GM21737 (cell line): ENCODE data around the gene AMZ2.
A peak's percentile ranks its signal among the peaks of the same experiment; 100 is the strongest.
"Not testable (repeated sequence)": the region's sequence is repeated elsewhere in the genome, so short reads cannot be mapped to it uniquely, and the experiment has no call there.

ENCODE experiments used
- ATAC-seq: cut with Tn5 transposase; IDR thresholded peaks from one replicate; pipeline ENCODE4 v1.9.1; 2021; ENCODE audit warnings: mild to moderate bottlenecking, moderate library complexity; ENCODE audit not compliant: unreplicated experiment

Gene AMZ2

DNA sequence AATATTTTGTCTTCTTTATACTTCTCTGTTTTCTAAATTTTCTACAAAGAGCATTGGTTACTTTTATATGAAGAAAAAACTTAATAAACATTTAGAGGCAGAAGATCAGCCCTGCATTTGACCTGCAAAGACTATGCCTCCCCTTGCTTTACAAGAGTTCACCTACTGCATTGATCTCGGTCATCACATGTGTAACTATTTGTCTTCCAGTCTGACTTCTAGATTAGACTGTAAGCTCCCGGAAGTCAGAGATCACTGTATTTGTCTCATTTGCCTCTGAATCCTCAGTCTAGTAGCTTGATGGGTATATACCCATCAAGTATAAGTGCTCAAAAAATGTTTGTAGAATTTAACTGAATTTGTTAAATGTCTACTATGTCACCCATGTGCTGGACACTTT, 27.7 kb upstream of the AMZ2 start:
- not testable (repeated sequence) for ATAC-seq

DNA sequence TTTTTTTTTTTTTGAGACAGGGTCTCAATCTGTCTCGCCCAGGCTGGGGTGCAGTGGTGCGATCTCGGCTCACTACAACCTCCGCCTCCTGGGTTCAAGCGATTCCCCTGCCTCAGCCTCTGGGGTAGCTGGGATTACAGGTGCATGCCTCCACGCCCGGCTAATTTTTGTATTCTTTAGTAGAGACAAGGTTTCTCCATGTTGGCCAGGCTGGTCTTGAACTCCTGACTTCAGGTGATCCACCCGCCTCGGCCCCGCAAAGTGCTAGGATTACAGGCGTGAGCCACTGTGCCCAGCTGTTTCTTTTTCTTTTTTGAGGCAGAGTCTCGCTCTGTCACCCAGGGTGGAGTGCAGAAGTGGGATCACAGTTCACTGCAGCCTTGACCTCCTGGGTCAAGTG, 27.1 kb upstream of the AMZ2 start:
- ATAC-seq = not testable (repeated sequence)

DNA sequence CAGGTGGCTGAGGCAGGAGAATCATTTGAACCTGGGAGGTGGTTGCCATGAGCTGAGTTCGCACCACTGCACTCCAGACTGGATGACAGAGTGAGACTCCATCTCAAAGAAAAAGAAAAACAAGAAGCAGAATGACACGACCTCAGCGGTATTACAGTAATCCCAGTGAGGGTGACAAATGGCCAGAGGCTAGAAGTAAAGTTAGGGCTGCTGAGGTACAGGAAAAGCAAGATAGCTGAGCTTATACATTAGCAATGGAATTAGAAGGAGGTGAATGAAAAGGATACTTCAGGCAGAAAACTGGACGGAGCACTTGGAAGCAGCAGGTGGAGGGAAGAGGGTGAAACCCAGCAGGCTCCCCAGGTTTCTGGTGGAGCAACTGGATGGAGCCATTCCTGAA, 26.1 kb upstream of the AMZ2 start:
- ATAC-seq = no peak

DNA sequence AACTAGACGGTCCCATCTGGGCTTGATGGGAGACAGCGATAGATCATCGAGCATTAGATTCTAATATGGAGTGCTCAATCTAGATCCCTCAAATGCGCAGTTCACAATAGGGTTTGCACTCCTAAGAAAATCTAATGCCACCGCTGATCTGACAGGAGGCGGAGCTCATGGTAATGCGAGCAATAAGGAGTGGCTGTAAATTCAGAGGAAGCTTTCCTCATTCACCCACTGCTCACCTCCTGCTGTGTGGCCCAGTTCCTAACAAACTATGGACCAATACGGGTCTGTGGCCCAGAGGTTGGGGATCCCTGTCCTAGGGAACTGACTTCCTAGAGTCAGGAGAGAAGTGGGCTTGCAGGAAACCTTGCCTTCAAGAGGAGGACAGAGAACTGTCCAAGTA, 25.2 kb upstream of the AMZ2 start:
- no peak for ATAC-seq

DNA sequence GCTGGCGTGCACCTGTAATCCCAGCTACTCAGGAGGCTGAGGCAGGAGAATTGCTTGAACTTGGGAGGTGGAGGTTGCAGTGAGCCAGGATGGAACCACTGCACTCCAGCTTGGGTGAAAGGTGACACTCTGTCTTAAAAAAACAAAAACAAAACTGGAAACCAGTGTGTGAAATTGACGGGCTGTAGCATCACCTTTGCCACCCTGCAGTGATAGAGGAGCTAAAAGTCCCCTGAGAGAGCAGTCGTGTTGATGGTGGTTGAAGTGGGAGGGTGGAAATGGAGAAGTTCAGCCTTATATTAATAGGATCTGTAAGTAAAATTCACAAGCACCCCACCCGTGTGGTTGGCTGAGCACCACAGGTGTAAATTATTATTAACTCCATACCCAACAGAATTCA, 22.8 kb upstream of the AMZ2 start:
- ATAC-seq = peak; percentile 47

DNA sequence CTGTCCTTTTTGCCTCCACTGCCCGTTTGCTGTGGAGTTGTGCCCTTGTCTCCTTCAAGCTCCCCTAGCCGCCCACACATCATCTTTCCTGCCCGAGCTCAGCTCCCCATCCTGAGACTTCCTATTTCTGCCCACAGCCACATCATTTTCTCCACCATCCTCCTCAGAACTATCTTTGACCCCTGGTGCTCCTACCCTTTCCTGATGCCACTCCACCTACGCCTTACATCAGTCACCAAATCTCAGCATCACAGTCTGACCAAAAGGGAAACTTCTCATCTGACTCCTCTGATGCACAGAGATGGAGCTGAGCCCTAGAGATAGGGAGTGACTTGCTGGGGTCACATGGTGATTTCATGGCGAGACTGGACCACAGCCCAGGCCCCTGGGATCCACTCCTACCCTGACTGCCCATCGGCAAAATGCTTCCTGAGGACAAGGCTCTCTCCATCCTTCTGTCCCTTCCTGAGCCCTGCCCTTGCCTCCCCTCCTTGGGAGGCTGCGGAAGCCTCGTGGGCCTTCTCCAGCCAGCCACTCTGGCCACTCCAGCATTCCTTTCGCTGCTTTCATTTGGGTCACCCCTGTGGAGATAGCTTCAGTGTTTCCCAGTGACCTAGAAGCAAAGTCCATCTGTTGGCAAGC, 19.7 kb upstream of the AMZ2 start:
- ATAC-seq = not testable (repeated sequence)

DNA sequence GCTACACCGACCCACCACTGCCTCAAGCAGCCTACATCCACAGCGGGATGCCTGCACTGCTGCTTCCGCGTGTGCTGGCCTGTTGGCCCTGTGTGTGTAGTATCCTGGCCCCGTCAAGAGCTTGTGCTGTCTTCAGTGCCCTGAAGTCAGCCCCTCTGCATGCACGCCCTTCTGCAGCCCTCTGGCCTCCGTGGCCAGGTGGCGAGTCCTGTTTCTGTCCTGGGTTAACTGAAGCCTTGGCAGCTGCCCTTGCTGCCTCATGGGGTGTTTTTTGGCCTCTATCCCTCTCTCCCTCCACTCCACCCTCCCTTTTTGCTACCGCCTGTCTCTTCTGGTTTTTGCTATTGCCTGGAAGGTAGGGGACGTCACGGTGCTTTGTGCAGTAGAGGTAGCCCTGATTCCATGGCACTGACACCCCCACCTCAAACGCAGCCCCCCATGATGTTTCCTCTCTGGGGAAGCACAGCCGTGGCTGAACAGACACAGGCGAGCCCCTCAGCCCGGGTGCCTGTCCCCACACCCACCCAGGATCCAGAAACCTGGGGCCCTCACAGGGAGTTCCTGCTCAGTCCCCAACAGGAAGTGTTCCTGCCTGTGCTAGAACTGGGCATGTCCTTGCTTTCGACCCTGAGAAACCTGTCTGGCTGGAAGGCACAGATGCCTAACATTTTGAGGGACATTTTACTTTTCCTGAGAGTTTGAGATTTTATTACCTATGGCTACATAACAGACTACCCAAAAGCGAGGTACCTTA, 18.8 kb upstream of the AMZ2 start:
- no peak for ATAC-seq

DNA sequence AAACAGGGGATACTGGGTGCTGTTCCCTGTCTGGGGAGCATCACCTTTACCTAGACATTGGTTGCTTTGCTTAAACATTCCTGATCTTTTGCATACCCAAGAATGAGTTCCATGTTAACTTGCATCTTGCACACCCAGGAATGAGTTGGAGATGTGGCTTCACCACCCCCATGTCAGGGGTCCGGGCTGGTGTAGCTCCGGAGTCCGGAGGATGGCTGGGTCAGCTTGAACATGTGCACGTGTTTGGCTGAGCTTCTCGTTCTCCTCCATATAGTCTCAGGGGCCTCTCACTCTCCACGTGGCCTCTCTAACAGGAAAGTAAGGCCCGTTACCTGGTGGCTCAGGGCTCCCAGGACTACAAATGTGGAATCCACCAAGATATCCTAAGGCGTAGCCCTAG, 18.2 kb upstream of the AMZ2 start:
- no peak for ATAC-seq

DNA sequence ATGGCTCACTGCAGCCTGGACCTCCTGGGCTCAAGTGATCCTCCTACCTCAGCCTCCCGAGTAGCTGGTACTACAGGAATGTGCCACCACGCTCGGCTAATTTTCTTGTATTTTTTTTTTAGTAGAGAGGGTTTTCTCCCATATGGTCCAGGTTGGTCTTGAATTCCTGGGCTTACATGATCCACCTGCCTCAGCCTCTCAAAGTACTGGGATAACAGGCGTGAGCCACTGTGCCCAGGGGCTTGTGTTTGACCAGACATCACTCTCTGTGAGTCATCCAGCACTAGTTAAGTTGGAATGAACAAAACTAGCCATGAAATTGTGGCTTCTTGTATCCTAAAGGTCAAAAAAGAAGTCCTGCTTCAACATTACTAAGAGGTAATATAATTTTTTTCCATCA, 16.7 kb upstream of the AMZ2 start:
- ATAC-seq = not testable (repeated sequence)

DNA sequence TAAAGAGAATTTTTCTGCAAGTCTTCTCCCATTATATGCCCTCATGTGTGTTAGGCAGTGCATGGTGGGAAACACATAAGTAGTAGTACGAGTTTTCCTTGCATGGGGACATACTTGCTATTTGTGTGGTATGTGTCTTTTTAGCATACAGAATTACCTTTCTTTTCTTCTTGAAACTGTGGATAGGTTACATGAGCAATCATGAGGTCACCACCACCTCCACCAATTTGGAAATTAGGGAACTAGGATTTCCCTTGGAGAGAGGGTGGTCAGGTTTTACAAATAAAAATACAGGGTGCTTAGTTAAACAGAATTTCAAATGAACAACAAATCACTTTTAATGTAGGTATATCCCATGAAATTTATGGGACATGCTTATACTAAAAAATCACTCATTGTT, 16.3 kb upstream of the AMZ2 start:
- no peak for ATAC-seq

DNA sequence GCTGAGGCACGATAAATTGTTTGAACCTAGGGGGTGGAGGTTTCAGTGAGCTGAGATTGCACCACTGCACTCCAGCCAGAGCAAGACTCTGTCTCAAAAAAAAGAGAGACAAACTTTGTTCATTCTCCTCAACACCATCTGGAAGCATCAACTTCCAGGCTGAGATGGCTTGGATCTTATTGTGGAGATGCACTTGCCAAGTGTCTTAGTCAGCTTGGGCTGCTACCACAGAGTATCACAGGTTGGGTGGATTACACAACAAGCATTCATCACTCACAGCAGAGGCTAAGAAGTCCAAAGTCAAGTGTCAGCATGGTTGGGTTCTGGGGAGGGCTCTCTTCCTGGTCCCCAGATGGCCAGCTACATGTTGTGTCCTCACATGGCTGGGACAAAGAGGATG, 15.1 kb upstream of the AMZ2 start:
- not testable (repeated sequence) for ATAC-seq

DNA sequence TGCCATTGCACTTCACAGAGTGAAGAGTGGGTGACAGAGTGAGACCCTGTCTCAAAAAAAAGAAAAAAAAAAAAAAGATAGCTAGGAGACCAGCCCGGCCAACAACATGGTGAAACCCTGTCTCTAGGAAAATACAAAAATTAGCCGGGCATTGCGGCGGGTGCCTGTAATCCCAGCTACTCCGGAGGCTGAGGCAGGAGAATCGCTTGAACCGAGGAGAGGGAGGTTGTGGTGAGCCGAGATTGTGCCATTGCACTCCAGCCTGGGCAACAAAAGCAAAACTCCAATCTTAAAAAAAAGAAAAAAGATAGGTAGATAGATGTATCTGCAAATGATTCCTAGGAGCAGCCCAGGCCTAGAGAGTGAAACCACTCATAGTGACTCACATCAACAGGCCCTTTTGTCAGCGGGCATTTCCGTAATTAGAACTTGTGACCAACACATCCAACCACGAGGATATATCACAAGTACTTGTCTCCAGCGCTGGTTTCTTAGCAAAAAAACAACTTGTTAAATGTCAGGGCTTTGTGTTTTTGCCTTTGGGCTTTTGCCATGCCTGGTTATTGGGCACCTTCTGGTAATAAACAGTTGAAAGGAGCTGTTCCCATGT, 13.0 kb upstream of the AMZ2 start:
- peak; percentile 34 for ATAC-seq

DNA sequence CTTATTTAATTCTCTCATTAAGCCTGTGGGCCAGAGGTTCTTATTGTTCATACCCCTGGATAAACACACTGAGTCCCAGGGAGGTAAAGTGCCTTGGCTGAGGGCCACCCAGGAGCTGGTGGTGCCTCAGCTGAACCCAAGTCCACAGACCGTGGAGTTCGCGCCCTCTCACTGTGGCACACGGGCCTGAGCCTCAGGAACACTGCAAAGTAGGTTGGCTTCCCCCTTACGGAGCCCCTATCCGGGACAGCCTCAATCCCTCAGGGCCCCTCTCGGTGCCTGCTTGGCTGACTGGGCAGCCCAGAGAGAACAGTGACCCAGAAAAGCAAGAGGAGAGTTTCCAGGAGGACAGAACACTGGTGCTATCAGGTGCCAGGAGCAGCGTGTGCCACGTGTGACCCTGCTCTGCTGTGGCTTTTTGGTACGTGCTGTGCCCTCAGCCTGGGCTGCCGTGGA, 12.5 kb upstream of the AMZ2 start:
- ATAC-seq = not testable (repeated sequence)

DNA sequence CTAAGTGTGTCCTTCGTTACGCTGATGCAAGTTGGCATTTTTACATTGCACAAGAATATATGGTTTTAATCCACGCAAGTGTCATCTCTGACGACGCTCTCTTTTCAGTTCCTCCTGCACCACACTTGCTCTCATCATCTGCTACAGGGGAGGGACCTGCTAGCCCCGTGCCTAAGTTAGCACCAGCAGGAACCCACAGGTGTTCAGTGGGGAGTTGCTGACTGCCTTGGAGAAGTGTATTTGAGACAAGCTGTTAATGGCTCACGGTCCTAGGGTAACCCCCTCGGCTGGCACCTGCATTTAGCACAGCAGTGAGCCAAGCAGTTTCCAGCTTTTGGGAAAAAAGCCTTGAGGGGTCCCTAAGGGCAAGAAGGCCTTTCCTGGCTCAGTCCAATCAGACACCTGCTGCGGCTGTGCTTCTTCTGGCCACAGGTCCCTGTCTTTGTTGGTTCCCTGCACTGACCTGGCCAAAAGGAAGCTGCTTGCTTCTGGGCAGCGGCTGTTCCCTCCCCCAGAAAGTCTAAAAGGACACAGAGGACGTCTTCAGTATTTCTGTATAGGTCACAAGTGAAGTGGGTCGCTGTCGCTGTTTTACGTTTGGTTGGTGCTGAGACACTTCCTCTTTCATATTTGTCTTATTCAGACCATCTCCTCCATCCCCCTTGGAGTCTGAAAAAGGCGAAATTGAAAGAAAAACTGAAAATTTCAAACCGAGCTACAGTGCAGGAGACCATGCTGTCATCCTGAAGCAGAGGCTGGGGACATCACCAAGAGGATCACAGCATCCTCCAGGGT, 10.3 kb upstream of the AMZ2 start:
- peak; percentile 63 for ATAC-seq

DNA sequence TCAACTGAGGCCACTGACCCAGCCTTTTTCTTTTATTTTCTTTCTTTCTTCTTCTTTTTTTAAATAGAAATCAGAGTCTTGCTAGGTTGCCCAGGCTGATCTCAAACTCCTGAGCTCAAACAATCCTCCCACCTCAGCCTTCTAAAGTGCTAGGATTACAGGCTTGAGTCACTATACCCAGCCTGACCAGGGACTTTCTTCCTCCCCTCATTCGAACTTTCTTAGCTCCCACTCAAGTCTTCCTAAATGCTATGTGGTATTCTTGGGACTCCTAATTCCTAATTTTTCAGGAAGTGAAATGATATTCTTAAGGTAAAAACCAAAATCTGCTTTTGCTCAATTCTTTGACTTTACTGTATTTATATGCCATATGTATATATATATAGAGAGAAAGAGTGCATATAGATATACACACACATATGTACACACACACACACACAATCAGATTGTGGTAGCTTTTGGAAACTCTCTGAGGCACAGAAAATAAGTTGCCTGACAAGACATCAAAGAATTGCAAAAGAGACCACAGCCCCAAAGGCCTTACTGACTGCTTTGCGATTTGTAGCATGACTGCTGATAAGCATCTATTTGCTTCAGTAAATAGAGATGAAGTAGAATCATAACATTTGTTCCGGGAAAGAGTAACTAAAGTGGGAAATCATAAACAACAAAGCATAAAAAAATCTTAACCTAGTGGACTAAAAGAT, 9.5 kb upstream of the AMZ2 start:
- ATAC-seq = peak; percentile 3

DNA sequence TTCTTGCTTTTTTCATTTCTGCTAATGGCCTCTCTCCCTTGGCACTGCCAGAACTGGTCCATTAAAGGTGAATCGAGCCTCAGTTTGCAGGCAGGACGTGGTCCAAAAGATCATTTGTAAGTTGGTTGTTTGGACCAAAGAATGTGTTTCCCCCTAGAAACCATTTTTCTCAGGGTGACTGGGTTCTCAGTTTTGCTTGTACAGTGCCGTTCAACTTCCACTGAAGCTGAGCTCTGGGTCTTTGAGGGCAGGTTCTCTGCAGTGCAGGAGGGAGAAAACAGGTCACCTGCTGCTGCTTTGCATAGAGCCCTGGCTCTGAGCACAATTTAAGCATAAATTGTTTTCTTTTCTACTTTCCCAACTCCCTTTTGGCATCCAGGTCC, 9.0 kb upstream of the AMZ2 start:
- no peak for ATAC-seq

DNA sequence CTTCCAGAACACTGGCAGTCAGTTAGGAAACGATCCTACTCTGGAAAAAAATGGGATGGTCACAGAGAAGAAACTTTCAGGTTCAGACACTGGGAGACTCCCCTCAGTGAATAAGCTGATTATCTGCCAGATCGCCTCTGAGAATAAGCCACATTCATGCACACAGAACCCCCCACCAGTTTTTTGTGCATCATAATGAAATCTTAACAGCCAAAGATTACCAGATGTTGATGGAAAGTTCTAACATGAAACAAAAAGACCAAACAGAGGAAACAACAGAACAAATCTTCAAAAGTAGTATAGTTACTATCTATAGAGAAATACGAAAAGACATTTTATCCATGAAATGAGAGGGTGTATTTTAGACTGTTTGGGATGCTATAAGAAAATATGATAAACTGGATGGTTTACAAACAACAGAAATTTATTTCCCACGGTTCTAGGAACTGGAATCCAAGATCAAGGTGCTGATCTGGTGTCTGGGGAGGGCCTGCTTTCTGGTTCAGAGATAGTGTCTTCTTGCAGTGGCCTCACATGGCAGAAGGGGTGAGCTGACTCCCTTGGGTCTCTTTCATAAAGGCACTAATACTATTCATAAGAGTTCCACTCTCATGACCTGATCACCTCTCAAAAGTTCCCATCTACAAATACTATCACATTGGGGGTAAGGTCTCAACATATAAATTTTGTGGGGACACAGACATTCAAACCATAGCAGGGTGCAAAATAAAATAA, 8.0 kb upstream of the AMZ2 start:
- no peak for ATAC-seq

DNA sequence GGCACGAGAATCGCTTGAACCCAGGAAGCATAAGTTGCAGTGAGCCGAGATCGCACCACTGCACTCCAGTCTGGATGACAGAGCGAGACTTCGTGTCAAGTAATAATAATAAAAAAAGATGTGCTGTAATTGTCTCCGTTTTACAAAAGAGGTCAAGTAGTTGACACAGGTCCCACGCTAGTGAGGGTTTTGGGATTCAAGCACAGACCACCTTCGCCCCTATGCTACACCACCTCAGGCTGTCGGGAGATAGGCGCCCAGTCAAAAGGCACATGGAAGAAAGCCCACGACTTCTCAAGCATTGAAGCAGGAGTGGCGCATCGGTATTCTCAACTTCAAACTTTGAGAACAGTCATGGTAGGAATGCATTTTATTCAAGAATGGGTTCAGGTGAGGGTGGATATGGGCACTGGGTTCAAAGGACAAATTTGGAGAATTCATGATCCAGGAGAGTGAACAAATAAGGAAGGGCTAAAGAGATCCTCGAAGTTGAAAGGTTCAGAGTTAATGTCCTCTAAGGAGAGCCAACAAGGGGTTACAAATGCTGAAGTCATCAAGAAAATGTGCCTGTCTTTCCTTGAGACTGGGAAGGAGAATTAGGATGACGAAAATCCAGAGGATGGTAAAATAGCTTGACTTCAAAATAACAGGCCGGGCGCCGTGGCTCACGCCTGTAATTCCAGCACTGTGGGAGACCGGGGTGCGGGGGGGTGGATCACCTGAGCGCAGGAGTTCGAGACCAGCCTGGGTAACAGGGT, 1.4 kb upstream of the AMZ2 start:
- ATAC-seq = no peak

DNA sequence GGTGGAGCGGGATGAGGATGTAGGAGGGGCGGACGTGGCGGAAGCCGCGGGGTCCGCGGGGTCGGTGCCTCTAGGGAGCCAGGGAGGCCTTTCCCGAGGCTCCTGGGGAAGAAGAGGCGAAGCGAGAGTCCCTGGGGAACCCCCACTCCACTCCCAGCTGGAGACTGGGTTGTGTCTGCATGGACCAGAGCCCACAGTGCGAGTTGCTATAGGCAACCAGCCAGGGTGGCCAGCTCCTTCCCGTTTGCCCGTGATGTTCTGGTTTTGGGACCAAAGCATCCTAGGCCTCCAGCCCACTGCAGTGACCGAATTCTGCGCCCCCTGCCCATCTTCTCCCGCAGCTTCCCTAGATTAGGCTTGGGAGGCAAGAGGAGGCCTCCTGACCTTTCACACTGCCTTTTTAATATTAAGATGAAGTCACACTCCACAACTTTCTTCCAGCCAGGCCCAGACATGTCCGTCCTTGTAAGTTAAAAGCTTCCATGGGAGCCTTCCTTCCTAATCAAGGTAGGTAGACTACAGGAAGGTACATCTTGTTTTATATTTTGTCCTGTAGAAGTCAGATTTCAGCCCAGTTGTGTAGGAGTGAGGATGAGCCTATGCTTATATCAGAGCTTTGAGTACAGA, 469 bp downstream of the AMZ2 start:
- ATAC-seq = peak; percentile 16
